Measurements from ENCODE around the gene SMYD1. TPM values are rescaled to one million over a fixed set of nuclear protein-coding genes. Genes with fewer than 3 reads are reported as not detected.

SMYD1 gene
- total and polyA plus RNA-seq, 2 donors (not counting 1 experiment from before 2014, with no cell fraction given) = not detected

DNA sequence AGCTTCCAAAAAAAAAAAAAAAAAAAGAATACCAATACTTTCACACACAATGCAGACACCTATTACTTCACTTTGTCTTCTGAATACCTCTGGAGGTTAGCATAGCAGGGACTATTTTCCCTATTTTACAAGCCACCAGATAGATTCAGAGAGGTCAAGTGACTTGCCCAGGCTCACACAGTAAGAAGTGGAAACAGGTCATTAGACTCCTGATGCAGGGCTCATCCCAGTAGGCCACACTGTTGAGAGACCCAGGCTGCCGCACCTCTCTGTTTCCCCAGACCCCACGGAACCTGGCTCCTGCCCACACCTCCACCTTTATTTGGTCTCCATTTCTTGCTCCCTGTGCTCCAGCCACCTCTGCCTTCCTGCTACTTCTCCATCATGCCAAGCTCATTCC, 19.4 kb downstream of the SMYD1 start:
- Mint-ChIP-seq H3K4me1 (peaks cover 16% of the 10 kb centered on the region), H3K27ac (no peak overlapping the region), H3K4me3 (no peak overlapping the region), H3K27me3 (no peaks in the 10 kb centered on the region), H3K9me3 (ENCODE audit: insufficient read depth) (no peaks in the 10 kb centered on the region)
- Histone ChIP-seq H3K27me3 (replicated peaks in 1 of 4; ENCODE audit: control extremely low read depth in 1 of 4, control insufficient read depth in 3 of 4, insufficient read depth in 4 of 4, low read length in 3 of 4) (no peaks in the 10 kb centered on the region), H3K36me3 (replicated peaks in 1 of 2; ENCODE audit: control extremely low read depth in 1 of 2, control insufficient read depth in 1 of 2, extremely low read depth in 1 of 2, insufficient read depth in 2 of 2, low read length in 1 of 2) (no peaks in the 10 kb centered on the region), H3K4me1 (ENCODE audit: control insufficient read depth in 2 of 2, insufficient read depth in 2 of 2, low read length in 2 of 2) (peaks cover 9 to 15% of the 10 kb centered on the region in 2 donors), H3K4me2 (replicated peaks; ENCODE audit: low read depth, low read length, poor library complexity, severe bottlenecking) (no peak overlapping the region), H4K20me1 (ENCODE audit: control insufficient read depth, insufficient read depth, low read length, poor library complexity, severe bottlenecking) (no peaks in the 10 kb centered on the region), H3K79me2 (ENCODE audit: control insufficient read depth, insufficient read depth, low read length) (no peaks in the 10 kb centered on the region), H3K4me3 (ENCODE audit: control extremely low read depth in 1 of 5, extremely low read depth in 1 of 5, insufficient read depth in 1 of 5, low read depth in 2 of 5, low read length in 4 of 5) (no peak overlapping the region), H3K27ac (ENCODE audit: low read length in 2 of 2) (no peak overlapping the region), H3K9me3 (ENCODE audit: control extremely low read depth in 1 of 3, control insufficient read depth in 2 of 3, insufficient read depth in 1 of 3, low read length in 2 of 3) (no peaks in the 10 kb centered on the region), H2AFZ (ENCODE audit: insufficient read depth, low read depth, low read length, poor library complexity, severe bottlenecking) (no peak overlapping the region), H3K9ac (ENCODE audit: low read length) (no peak overlapping the region)
- POLR2A ChIA-PET = no interaction called here
- intact Hi-C loops (cut with micrococcal nuclease) = no loop called here
- ATAC-seq (ENCODE audit: low read depth) (no peak), DNase-seq (no peak)
- CTCF ChIA-PET = no interaction called here
- TF ChIP-seq EZH2 (IDR thresholded peaks at IDR 0.05; ENCODE audit: borderline replicate concordance, insufficient read depth, low read depth, low read length, poor library complexity, severe bottlenecking) = no peak
- TF ChIP-seq, protein P1, sequence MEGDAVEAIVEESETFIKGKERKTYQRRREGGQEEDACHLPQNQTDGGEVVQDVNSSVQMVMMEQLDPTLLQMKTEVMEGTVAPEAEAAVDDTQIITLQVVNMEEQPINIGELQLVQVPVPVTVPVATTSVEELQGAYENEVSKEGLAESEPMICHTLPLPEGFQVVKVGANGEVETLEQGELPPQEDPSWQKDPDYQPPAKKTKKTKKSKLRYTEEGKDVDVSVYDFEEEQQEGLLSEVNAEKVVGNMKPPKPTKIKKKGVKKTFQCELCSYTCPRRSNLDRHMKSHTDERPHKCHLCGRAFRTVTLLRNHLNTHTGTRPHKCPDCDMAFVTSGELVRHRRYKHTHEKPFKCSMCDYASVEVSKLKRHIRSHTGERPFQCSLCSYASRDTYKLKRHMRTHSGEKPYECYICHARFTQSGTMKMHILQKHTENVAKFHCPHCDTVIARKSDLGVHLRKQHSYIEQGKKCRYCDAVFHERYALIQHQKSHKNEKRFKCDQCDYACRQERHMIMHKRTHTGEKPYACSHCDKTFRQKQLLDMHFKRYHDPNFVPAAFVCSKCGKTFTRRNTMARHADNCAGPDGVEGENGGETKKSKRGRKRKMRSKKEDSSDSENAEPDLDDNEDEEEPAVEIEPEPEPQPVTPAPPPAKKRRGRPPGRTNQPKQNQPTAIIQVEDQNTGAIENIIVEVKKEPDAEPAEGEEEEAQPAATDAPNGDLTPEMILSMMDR (IDR thresholded peaks at IDR 0.05) = no peak
- 89% methylated on average over 2 of the region's 2 CpGs for WGBS (ENCODE audit: insufficient coverage)

DNA sequence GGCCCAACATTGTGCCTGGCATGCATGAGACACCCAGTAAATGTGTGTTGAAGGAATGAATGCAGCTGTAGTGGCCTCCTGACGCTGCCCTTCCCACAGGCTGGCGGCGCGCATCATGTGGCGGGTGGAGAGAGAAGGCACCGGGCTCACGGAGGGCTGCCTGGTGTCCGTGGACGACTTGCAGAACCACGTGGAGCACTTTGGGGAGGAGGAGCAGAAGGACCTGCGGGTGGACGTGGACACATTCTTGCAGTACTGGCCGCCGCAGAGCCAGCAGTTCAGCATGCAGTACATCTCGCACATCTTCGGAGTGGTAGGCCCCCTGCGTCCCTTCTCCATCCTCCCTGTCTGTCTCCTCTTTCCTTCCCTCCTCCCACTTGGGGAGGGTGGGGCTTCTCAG, 20.1 kb downstream of the SMYD1 start:
- Mint-ChIP-seq H3K9me3 (ENCODE audit: insufficient read depth) (no peaks in the 10 kb centered on the region), H3K27me3 (no peaks in the 10 kb centered on the region), H3K4me3 (no peak overlapping the region), H3K4me1 (peaks cover 16% of the 10 kb centered on the region), H3K27ac (no peak overlapping the region)
- intact Hi-C loops (cut with micrococcal nuclease) = no loop called here
- no peaks in the 10 kb centered on the region for H3K9me3 ChIP-seq (ENCODE audit: control extremely low read depth in 1 of 3, control insufficient read depth in 2 of 3, insufficient read depth in 1 of 3, low read length in 2 of 3)
- WGBS (ENCODE audit: insufficient coverage) = 98% methylated on average over 8 of the region's 17 CpGs
- H3K36me3 ChIP-seq (replicated peaks in 1 of 2; ENCODE audit: control extremely low read depth in 1 of 2, control insufficient read depth in 1 of 2, extremely low read depth in 1 of 2, insufficient read depth in 2 of 2, low read length in 1 of 2) = no peaks in the 10 kb centered on the region
- no peak overlapping the region for H3K4me3 ChIP-seq (ENCODE audit: control extremely low read depth in 1 of 5, extremely low read depth in 1 of 5, insufficient read depth in 1 of 5, low read depth in 2 of 5, low read length in 4 of 5)
- TF ChIP-seq EZH2 (IDR thresholded peaks at IDR 0.05; ENCODE audit: borderline replicate concordance, insufficient read depth, low read depth, low read length, poor library complexity, severe bottlenecking) = no peak
- TF ChIP-seq, protein P1 (IDR thresholded peaks at IDR 0.05) = no peak
- H2AFZ ChIP-seq (ENCODE audit: insufficient read depth, low read depth, low read length, poor library complexity, severe bottlenecking) = no peak overlapping the region
- ChIA-PET POLR2A (no interaction called here), CTCF (no interaction called here)
- no peaks in the 10 kb centered on the region for H3K79me2 ChIP-seq (ENCODE audit: control insufficient read depth, insufficient read depth, low read length)
- H3K4me1 ChIP-seq (ENCODE audit: control insufficient read depth in 2 of 2, insufficient read depth in 2 of 2, low read length in 2 of 2) = peaks cover 9 to 15% of the 10 kb centered on the region in 2 donors
- H3K9ac ChIP-seq (ENCODE audit: low read length) = no peak overlapping the region
- no peak overlapping the region for H3K27ac ChIP-seq (ENCODE audit: low read length in 2 of 2)
- no peaks in the 10 kb centered on the region for H3K27me3 ChIP-seq (replicated peaks in 1 of 4; ENCODE audit: control extremely low read depth in 1 of 4, control insufficient read depth in 3 of 4, insufficient read depth in 4 of 4, low read length in 3 of 4)
- DNase-seq (no peak), ATAC-seq (ENCODE audit: low read depth) (no peak)
- H3K4me2 ChIP-seq (replicated peaks; ENCODE audit: low read depth, low read length, poor library complexity, severe bottlenecking) = no peak overlapping the region
- H4K20me1 ChIP-seq (ENCODE audit: control insufficient read depth, insufficient read depth, low read length, poor library complexity, severe bottlenecking) = no peaks in the 10 kb centered on the region

Measured in B cell (primary cell).